SH-SY5Y (cell line): ENCODE measurements around the gene P3H2.

Experiments
- GATA2 ChIP-seq: IDR thresholded peaks from 2 replicates; pipeline ENCODE4 v1.6.1; 2011; ENCODE audit warnings: mild to moderate bottlenecking, low read depth, low read length
- GATA3 ChIP-seq: IDR thresholded peaks from 2 replicates; pipeline ENCODE4 v1.6.1; 2011; ENCODE audit warnings: low read depth, mild to moderate bottlenecking, low read length, moderate library complexity

The P3H2 gene

DNA sequence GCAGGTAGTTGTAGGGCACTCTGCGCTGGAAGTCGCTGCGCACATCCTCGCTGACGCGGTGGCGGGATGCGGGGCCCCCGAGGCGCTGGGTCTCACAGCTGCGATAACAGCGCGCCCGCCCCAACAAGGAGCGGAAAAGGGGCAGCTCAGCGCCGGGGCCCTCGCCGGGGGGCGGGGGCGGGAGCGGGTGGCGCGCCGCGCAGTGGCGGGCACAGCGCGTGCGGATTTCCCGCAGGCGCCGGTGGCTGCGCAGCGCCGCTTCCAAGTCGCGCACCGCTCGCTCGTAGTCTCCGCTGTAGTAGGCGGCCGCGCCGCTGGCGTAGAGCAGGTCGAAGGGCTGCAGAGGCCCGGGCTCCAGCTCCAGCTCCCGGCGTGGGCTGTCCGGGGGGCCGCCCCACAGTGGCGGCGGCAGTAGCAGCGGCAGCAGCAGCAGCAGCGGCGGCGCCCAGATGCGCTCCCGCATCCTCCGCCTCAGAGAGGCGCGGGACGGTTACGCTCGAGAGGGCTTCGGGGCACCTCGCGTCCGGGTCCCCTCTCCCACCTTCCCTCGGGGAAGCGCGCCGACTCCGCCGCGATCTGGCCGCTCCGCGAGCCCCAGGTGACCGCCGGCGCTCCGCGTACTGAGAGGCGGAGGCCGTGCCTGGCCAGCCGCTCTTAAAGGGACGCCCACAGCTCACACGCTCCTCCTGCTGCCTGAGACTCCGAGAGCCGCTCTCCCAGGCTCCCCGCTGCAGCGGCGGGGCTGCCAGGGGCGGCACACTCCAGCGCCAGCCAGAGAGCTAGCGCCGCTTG, at the start of gene P3H2:
Gene P3H2 (minus strand): TSS at position 629 of the 792 bp plus-strand sequence. CDS start 166 bp downstream, at position 463.
- TF ChIP-seq GATA3 (no peak), GATA2 (no peak)

DNA sequence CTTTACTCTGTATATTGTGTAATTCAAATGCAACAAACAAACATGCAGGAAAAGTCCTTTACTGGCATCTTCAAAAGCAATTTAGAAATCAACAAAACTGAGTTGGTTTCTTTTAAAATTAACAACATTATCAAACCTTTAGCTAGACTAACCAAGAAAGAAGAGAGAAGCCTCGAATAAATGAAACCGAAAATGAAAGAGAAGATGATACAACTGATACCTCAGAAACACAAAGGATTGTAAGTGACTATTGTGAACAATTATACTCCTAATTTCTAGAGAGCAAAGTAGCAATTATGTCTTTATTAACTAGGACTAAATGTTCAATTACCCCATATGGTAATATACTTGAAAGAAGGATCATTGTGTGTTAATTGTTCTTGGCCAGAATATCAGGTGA, 49.2 kb upstream of the P3H2 start:
- no peak for TF ChIP-seq GATA2
- no peak for TF ChIP-seq GATA3

DNA sequence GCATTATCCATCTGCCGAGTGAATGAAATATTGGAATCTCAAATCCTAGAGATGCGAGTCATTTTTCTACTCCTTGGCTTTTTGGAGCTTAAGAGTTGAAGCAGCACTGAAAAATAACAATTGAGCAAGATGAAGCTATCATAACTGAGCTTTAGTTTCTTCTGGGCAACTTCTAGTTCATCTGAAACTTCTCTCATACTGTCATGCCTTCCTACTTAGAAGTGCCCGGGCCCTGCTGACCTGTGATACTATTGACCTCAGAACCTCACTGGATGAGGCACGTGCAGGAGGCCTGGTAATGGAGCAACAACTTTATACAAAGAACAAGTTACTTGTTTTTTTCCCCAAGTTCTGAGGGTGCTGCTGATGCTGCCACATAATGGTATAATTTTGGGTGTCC, 48.5 kb upstream of the P3H2 start:
- TF ChIP-seq GATA3 (no peak), GATA2 (no peak)

- TF ChIP-seq GATA3 (no peak), GATA2 (no peak)
Observed at GRCh38 chr3:190167936-190168680, 47.4 kb upstream of the P3H2 start.

GRCh38 chr3:190166948-190167347, 46.3 kb upstream of the P3H2 start:
- no peak for TF ChIP-seq GATA2
- no peak for TF ChIP-seq GATA3

- TF ChIP-seq GATA2 (no peak), GATA3 (no peak)
Observed at GRCh38 chr3:190165253-190165652, 44.6 kb upstream of the P3H2 start.

GRCh38 chr3:190159902-190160435, 39.3 kb upstream of the P3H2 start:
- TF ChIP-seq GATA3 (no peak), GATA2 (no peak)

GRCh38 chr3:190158261-190158660, 37.6 kb upstream of the P3H2 start:
- no peak for TF ChIP-seq GATA2
- TF ChIP-seq GATA3: no peak

DNA sequence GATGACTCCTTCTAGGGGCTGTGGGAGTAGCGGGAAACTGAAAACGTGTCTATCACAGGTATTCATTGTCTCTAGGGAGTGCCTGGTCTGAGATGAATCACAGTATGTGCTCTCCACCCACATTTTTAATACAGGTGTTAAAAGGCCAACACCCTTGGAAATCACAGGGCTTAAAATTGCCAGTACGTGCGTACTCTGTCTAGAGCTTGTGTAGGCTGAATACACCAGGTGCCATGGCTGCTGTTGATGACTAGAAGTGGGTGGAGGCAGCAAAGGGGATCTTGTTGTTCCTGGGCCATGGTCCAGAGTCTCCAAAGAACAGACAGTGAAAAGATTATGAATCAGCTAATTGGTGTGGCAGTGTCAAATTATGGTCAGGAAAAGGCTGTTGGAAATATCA, 35.1 kb upstream of the P3H2 start:
- no peak for TF ChIP-seq GATA3
- TF ChIP-seq GATA2: no peak

DNA sequence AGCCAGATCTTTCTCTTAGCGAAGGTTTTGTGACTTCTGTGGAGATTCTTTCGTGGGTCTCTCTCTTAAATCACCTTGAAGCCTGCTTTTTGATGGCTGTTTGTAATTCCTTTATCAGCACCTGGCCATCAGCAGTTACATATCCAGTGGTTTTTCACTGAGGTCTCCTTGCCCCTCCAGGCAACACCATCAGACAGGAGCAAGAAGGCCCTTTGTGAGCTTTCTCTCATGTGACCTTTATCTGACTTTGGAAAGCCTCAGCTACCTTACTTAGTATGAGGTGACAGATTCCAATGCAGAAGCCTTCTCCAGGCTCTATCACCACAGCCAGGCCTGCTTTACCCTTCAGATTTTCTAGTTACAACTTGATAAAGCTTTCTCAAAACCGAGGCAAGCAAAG, 30.0 kb upstream of the P3H2 start:
- TF ChIP-seq GATA2: no peak
- no peak for TF ChIP-seq GATA3

GRCh38 chr3:190142041-190142440, 21.3 kb upstream of the P3H2 start:
- TF ChIP-seq GATA3: no peak
- TF ChIP-seq GATA2: no peak

- TF ChIP-seq GATA3 (no peak), GATA2 (no peak)
Observed at GRCh38 chr3:190139365-190139764, 18.7 kb upstream of the P3H2 start.

- no peak for TF ChIP-seq GATA2
- TF ChIP-seq GATA3: no peak
Observed at GRCh38 chr3:190132371-190132770, 11.7 kb upstream of the P3H2 start.

DNA sequence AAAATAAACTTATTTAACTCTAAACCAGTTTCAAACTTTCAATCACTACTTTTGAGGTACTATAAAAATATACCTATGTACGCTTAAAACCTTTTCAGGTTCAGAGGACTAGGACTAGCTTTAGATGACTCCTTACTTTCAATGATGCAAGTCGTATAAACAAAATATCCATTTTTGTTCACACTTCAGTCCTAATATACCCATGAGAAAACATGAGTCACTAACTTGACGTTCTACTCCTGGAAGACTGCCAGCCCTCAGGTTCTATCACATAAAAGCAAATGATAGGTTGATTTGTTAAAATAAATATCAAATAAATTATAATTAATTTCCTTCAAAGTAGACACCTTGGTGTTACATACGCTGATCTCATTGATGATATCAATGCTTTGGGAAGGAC, 10.6 kb upstream of the P3H2 start:
- TF ChIP-seq GATA2 (no peak), GATA3 (no peak)

DNA sequence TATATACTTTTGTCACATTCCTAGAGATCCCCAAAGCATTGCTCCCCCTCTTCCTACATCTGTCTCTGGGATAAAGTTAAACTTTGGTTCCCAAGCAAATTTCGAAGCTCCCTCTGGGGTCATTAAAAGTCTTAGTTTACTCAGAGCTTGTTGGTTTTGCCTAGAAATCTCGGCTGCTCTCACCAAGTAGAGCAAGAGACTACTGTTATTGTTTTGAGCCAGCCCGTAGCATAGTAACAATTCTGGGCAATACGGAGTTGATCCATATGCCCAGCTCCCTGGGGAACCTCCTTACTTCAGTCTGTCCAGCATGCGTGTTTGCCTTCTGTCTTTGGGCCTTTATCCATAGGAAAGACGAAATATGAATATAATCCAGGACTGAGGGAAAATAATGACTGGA, 10.0 kb upstream of the P3H2 start:
- TF ChIP-seq GATA2 (no peak), GATA3 (no peak)
